NCI-H146 (cell line): Measurements from ENCODE around the gene GLB1L3.
"Not testable (repeated sequence)": the region's sequence is repeated elsewhere in the genome, so short reads cannot be mapped to it uniquely, and the experiment has no call there.

Experiments
- DNase-seq: peaks from one replicate; lab custom pipeline; 2025; lab: John Stamatoyannopoulos, UW

GLB1L3 gene

GRCh38 chr11:134313821-134314607 is 37.8 kb downstream of the GLB1L3 start:
- no peak for DNase-seq

DNA sequence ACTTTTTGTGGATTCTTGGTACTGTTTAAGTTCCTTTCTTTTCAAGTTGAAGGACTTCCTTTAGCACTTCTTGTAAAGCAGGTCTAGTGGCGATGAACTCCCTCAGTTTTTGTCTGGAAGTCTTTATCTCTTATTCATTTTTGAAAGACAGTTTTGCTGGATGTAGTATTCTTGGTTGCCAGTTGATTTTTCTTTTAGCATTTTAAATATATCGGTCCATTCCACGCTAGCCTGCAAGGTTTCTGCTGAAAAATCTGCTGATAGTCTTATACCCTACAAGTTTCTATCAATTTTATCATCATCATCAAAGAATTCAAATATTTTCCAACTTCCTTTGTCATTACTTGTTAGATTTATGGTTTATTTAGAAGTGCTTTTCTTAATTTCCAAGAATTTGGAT is 40.9 kb downstream of the GLB1L3 start:
- DNase-seq: no peak

GRCh38 chr11:134321373-134321772 is 45.2 kb downstream of the GLB1L3 start:
- DNase-seq: not testable (repeated sequence)

GRCh38 chr11:134322553-134322952 is 46.4 kb downstream of the GLB1L3 start:
- no peak for DNase-seq

DNA sequence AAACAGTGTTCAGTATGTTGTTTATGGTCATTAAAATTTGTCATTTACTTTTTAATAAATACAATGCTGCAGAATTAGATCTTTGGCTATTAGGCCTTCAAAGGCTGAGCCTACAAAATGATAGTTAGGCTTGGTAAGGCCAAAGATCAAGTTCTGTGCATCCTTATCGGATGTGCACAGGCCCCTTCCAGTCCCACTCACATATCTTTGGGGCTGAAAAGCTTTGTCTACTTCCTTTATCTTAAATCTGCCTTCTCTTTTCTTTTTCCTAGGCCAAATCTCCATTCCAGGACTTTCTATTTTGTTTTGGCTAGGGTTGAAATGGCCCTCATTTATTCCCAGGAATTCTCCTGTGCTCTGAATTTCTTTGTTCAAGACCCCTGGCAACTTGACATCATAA is 52.3 kb downstream of the GLB1L3 start:
- DNase-seq: no peak

DNA sequence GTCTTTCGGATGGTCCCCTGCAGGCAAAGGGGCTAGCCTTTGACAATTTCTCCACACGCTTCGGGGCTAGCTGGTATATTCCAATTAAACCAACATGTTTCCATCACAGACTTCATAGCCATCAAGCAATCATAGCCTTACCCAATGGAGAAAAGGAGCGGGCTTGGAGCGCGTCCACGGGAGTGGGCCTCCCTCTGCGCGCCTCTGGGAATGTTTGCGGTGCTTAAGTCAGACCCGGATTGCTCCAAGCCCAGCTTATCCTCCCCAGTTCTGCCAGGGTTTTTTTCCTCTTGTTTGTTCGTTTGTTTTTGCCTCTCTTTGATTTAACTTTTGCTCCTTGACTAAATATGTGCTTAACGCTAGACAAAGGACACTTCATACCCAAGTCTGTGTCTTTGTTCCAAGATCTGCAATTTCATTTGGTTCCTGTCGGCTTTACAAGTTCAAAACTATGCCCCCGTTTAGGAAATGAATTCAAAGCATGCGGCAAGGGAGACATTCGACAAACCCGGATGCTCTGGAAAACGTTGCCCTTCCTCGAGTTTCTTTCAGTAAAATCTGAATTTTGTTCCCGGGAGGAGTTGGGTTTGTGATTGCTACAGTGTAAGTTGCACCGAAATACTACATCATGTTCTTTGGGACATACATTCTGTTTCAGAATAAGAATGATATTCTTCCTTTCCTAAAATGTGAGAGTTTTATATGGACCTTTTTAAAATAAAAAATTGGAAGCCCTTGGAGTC is 54.6 kb downstream of the GLB1L3 start:
- DNase-seq: no peak

GRCh38 chr11:134331354-134332188 is 55.4 kb downstream of the GLB1L3 start, which contains the start of gene GLB1L2:
GLB1L2 (plus strand) TSS chr11:134331988; CDS start chr11:134332062, 74 bp downstream.
- peak; percentile 85 for DNase-seq

DNA sequence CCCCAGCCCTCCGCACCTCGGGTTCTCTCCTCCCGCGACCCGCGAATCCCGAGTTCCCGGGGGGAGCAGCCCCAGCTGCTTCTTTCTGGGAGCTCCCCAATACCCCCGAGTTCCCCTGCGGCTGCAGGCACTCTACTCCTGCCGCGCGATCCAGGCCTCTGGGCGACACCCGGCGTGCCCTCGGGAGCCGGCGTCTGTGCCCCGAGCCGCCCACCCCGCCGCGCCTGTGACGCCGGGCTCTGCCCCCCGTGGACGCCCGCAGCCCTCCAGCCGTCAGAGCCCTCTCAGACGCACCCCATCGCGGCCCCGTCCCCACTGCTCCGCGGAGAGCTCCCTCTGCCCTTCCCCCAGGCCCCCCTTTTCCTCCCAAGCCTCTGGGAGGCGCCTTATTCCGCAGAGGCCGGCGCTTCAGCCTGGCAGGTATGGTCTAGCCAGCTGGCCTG is 56.0 kb downstream of the GLB1L3 start:
- peak; percentile 58 for DNase-seq

- DNase-seq: no peak
These were observed 56.6 kb downstream of the GLB1L3 start for GRCh38 chr11:134332782-134333181.

GRCh38 chr11:134333312-134333711 is 57.1 kb downstream of the GLB1L3 start:
- no peak for DNase-seq

- no peak for DNase-seq
These were observed 57.8 kb downstream of the GLB1L3 start for GRCh38 chr11:134333946-134334345.

DNA sequence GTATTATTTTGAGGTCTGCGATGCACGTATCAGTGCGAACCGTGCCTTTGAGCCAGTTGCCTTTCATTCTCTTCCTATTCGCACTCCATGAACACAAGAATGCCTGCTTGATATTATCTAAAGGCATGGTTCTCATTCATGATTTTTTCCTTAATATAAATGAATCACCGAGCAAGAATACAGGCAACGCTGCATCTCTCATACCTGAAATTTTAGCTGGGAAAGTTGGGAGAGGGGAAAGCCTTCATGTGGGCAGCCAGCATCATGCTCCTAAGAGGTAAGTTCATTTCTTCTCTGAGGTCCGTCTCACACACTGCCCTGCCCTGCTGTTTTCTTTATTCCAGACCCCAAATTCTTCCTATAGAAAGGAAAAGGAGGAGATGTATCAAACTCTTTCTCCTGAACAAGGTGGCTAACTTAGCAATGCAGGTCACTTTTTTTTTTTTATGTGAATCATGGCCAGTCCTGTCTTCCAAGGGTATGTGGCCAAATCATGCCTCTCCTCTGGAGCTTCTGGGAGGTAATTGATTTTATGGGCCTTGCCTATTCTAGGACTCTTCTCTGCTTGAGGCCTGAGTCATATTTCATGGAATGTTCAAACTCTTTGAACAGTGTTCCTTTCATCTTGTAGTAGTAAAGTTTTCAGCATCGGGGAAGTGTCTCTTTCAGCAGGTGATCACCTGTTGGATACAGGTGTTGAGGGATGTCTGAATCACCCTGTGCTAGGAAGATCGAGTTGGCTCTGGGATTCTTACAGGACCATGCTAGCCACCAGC is 58.8 kb downstream of the GLB1L3 start:
- DNase-seq: no peak

GRCh38 chr11:134337051-134337450 is 60.9 kb downstream of the GLB1L3 start:
- DNase-seq: no peak

- DNase-seq: no peak
These were observed 61.9 kb downstream of the GLB1L3 start for GRCh38 chr11:134338068-134338467.

- no peak for DNase-seq
These were observed 62.5 kb downstream of the GLB1L3 start for GRCh38 chr11:134338654-134339053.

GRCh38 chr11:134339756-134340155 is 63.6 kb downstream of the GLB1L3 start:
- DNase-seq: no peak

GRCh38 chr11:134340354-134340964 is 64.3 kb downstream of the GLB1L3 start:
- DNase-seq: peak; percentile 36

- no peak for DNase-seq
These were observed 65.8 kb downstream of the GLB1L3 start for GRCh38 chr11:134341805-134342571.

GRCh38 chr11:134342572-134343340 is 66.6 kb downstream of the GLB1L3 start:
- DNase-seq: no peak
